Adipocyte (in vitro differentiated cells): ENCODE measurements around the gene WDR47.
"Not testable (repeated sequence)": the region's sequence is repeated elsewhere in the genome, so short reads cannot be mapped to it uniquely, and the experiment has no call there.

Experiments used
- DNase-seq: peaks from one replicate; pipeline ENCODE4 v3.0.0-alpha.2; 2015; ENCODE audit warnings: low read depth
- H3K27me3 ChIP-seq: replicated peaks from 2 replicates; pipeline ENCODE4 v1.7.0; 2013; ENCODE audit warnings: mild to moderate bottlenecking, low read length, moderate library complexity; ENCODE audit not compliant: control insufficient read depth, insufficient read depth
- H3K36me3 ChIP-seq: 2 replicates; pipeline ENCODE4 v1.7.0; 2013; ENCODE audit warnings: low read length, mild to moderate bottlenecking, moderate library complexity; ENCODE audit not compliant: control insufficient read depth, insufficient read depth, severe bottlenecking
- H3K4me1 ChIP-seq: 2 replicates; pipeline ENCODE4 v1.7.0; 2013; ENCODE audit warnings: mild to moderate bottlenecking, low read length, moderate library complexity; ENCODE audit not compliant: control insufficient read depth, insufficient read depth
- H3K4me3 ChIP-seq: 2 replicates; pipeline ENCODE4 v1.7.0; 2013; ENCODE audit warnings: mild to moderate bottlenecking, low read length, moderate library complexity
- H3K9ac ChIP-seq: 2 replicates; pipeline ENCODE4 v1.7.0; 2013; ENCODE audit warnings: mild to moderate bottlenecking, low read length, moderate library complexity
- H3K9me3 ChIP-seq: 2 replicates; pipeline ENCODE4 v1.7.0; 2013; ENCODE audit warnings: mild to moderate bottlenecking, low read length, moderate library complexity; ENCODE audit not compliant: control insufficient read depth

WDR47 gene

DNA sequence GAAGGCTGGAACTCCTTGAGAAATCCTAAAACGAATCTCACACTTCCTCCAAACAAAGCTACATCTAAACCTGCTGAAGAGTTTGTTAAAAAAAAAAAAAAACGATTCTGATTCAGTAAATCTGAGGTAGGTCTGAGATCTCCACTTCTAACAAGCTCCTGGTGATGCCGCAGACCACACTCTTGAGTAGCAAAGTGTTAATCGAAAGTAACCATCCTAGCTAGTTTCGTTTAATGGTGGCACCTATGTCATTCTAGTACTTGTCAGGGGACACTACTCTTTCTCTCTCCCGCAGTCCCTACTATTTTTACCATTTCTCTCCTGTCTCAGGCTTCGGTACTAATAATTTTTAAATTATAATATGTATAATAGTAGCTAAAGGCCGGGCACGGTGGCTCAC lies 80.7 kb downstream of the WDR47 start:
- Histone ChIP-seq H3K9me3 (no peaks in the 10 kb centered on the region), H3K4me3 (no peak overlapping the region), H3K36me3 (peaks cover 9% of the 10 kb centered on the region), H3K27me3 (no peaks in the 10 kb centered on the region), H3K9ac (no peak overlapping the region), H3K4me1 (peaks cover 18% of the 10 kb centered on the region)
- no peak for DNase-seq

DNA sequence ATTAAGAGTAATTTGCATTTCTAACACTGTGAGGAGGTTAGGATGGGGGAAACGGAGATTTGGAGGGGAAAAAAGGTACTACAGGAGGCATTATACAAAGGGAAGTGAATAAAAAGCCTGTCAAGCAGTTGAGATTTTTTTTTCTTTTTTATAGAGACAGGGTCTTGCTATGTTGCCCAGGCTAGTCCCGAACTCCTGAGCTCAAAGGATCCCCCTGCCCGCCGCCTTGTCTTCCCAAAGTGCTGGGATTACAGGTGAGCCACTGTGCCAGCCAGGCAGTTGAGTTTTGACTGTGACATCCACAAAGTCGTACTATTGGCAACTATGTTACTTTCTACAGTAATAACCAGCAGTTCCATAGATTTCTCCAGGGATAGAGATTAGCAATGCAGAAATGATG lies 81.2 kb downstream of the WDR47 start:
- H3K9ac ChIP-seq: no peak overlapping the region
- peaks cover 18% of the 10 kb centered on the region for H3K4me1 ChIP-seq
- H3K4me3 ChIP-seq: no peak overlapping the region
- H3K9me3 ChIP-seq: no peaks in the 10 kb centered on the region
- H3K27me3 ChIP-seq: no peaks in the 10 kb centered on the region
- H3K36me3 ChIP-seq: peaks cover 9% of the 10 kb centered on the region
- no peak for DNase-seq

DNA sequence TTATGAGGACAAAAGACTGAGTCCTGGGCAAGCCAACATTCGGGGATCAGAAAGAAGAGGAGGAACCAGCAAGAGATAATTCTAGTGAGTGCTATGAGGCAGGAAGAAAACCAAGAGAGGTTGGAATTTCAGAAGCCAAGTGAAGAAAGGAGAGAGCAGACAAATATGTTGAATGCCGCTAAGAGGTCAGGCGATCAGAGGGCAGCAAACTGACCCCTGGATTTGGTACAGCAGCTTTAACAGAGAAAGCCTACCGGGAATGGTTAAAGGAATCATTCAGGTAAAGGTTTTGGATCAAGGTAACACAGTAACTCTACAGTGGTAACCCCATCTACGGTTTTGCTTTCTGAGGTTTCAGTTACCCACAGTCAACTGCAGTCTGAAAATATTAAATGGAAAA lies 84.0 kb downstream of the WDR47 start:
- no peak overlapping the region for H3K9ac ChIP-seq
- peaks cover 10% of the 10 kb centered on the region for H3K4me1 ChIP-seq
- no peaks in the 10 kb centered on the region for H3K27me3 ChIP-seq
- H3K9me3 ChIP-seq: no peaks in the 10 kb centered on the region
- no peak for DNase-seq
- no peak overlapping the region for H3K4me3 ChIP-seq
- peaks cover 17% of the 10 kb centered on the region for H3K36me3 ChIP-seq

DNA sequence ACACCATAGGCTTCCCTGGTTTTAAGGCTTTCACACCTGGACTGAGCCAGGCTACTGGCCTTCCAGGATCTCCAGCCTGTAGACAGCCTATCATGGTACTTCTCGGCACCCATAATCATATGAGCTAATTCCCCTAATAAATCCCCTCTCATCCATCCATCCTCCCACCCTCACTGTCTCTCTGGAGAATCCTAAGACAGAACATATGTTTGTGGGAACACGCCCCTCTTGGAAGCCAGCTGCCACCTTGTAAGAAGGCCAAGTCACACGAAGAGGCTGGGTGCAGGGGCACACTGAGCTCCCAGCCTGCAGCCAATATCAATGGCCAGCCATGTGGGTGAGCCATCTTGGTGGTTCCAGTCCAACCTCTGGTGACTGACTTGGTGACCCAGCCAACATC lies 86.0 kb downstream of the WDR47 start:
- Histone ChIP-seq H3K9ac (no peak overlapping the region), H3K4me1 (no peaks in the 10 kb centered on the region), H3K9me3 (no peaks in the 10 kb centered on the region), H3K27me3 (no peaks in the 10 kb centered on the region), H3K36me3 (peaks cover 17% of the 10 kb centered on the region), H3K4me3 (no peak overlapping the region)
- no peak for DNase-seq

DNA sequence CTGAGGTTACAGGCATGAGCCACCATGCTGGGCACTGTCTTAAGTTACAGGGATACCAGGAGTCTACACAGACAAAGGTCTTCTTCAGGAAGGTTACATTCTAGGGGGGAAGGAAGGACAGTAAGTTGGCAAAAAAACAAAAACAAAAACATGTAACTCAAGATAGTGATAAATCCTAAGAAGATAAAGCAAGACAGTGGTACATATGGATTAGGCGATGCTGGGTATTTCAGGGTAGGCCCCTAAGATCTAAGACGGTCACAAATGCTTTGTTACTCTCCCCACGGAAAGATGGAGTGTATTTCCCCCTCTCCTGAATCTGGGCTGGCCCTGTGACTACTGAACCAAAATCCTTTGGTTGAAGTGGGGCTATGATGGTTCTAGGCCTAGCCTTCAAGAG lies 86.8 kb downstream of the WDR47 start:
- Histone ChIP-seq H3K27me3 (no peaks in the 10 kb centered on the region), H3K4me3 (no peak overlapping the region), H3K9me3 (no peaks in the 10 kb centered on the region), H3K9ac (no peak overlapping the region), H3K36me3 (peaks cover 17% of the 10 kb centered on the region), H3K4me1 (no peaks in the 10 kb centered on the region)
- no peak for DNase-seq

DNA sequence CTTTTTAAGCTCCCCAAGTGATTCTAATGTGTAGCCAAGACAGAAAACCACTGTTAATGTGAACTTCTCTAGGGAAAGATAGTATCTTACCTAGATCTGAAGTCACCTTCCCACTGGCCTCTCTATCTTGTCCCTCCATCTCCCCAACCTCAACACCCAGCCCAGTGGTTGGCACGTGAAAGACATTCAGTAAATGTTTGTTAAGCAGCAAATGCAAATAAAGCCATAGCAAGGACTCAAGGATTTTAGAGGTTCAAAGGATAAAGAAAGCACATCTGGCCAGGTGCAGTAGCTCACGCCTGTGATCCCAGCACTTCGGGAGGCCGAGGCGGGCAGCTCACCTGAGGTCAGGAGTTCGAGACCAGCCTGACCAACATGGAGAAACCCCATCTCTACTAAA lies 88.5 kb downstream of the WDR47 start:
- Histone ChIP-seq H3K36me3 (peaks cover 14% of the 10 kb centered on the region), H3K4me3 (no peak overlapping the region), H3K9me3 (no peaks in the 10 kb centered on the region), H3K27me3 (no peaks in the 10 kb centered on the region), H3K4me1 (peaks cover under 1% of the 10 kb centered on the region), H3K9ac (no peak overlapping the region)
- no peak for DNase-seq

DNA sequence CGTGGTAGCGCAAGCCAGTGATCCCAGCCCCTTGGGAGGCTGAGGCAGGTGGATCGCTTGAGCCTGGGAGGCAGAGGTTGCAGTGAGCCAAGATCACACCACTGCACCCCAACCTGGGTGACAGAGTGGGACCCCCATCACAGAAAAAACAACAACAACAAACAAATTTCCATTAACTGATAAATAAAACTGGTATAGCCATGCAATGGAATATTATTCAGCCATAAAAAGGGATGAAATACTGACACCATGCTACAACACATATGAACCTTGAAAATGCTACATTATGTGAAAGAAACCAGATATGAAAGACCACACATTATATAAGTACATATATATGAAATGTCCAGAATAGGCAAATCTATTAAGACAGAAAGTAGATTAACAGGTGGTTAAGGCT lies 90.7 kb downstream of the WDR47 start:
- no peak for DNase-seq
- H3K4me3 ChIP-seq: no peak overlapping the region

DNA sequence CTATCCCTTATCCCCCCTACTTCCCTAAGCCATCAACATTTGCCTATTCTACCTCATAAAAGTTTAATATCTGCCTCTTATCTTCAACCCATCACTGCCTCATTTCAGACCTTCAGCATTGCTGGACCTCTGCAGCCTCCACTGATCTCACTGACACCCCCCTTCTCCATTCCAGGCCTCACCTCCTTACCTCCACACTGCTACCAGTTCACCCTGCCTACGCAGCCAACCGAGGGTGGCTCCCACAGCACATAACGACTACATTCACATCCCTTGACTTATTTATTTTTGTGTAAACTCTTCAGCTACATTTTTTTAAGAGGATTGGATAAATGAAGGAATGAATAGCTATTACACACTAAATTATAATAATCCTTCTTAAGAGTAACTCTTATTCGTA lies 92.9 kb downstream of the WDR47 start:
- H3K27me3 ChIP-seq: no peaks in the 10 kb centered on the region

More for the DNA sequence above, 90.7 kb downstream of the WDR47 start:
- Histone ChIP-seq H3K27me3 (no peaks in the 10 kb centered on the region), H3K36me3 (peaks cover 19% of the 10 kb centered on the region), H3K4me1 (peaks cover 11% of the 10 kb centered on the region), H3K9ac (no peak overlapping the region), H3K9me3 (no peaks in the 10 kb centered on the region)

DNA sequence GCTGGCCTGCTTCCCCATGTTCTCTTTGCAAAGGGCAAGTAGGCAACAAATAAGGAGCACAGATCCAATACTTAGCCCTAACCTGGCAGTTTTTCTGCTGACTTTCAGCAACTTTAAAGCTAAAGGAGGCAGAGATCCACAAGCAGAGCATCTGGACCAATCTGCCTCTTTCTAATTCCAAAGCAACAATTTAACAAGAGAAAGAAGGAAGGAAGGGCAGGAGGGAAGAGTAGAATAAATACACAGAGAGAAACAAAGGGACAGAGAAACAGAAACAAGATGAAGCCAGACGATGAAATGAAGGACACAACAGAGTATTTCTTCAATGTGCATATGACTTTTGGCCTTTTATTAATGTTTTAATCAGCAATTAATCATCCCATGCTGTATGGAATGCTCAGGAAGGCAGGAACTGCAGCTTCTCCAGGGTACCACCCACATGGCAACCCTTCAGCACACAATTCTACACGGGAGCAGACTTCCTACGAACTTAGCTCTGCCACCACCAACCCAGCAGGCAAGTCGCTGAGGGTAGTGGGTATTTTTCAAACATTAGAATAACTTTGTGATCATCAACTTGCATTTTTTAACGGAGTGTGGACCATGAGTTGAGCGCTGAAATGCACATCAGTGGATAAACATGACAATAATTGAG lies 93.9 kb downstream of the WDR47 start:
- Histone ChIP-seq H3K36me3 (peaks cover 27% of the 10 kb centered on the region), H3K27me3 (no peaks in the 10 kb centered on the region), H3K4me1 (peaks cover 11% of the 10 kb centered on the region), H3K9ac (peak overlapping the region; percentile 10), H3K4me3 (peak overlapping the region; percentile 43), H3K9me3 (no peaks in the 10 kb centered on the region)
- no peak for DNase-seq

More for the DNA sequence above, 92.9 kb downstream of the WDR47 start:
- DNase-seq: no peak
- H3K4me1 ChIP-seq: peaks cover 11% of the 10 kb centered on the region
- peaks cover 22% of the 10 kb centered on the region for H3K36me3 ChIP-seq
- H3K9ac ChIP-seq: no peak overlapping the region
- no peak overlapping the region for H3K4me3 ChIP-seq
- no peaks in the 10 kb centered on the region for H3K9me3 ChIP-seq

DNA sequence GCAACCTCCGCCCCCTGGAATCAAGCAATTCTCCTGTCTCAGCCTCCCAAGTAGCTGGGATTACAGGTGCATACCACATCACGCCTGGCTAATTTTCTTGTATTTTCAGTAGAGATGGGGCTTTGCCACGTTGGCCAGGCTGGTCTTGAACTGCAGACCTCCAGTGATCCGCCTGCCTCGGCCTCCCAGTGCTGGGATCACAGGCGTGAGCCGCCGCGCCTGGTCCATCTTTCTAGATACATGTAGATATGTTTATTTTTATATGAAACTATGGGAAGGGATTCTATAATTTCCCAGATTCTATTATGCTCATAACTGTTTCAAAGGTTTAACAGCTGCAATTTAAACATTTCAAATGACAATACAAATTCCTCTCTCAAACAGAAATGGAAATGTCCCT lies 105.7 kb downstream of the WDR47 start:
- Histone ChIP-seq H3K9me3 (no peaks in the 10 kb centered on the region), H3K4me3 (no peak overlapping the region), H3K9ac (no peak overlapping the region), H3K4me1 (no peaks in the 10 kb centered on the region), H3K27me3 (no peaks in the 10 kb centered on the region), H3K36me3 (peaks cover 82% of the 10 kb centered on the region)
- no peak for DNase-seq

DNA sequence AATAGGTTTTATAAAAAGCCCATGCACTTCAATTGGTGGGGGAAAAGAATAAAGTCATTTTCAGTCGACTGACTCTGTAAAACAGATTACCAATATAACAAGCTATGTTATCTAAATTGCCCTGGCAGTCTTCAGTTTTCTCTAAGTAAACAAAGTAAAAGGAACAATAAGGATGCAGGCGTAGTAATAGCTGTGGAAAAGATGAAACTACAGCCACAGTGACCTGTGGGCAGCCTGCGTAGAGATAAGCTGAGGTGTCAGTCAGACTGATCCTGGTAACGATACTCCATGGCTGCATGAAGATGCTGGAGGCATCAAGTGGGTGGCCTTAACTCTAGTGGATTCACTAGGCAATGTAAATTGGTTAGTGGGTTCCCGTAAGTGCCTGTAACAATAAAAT lies 108.0 kb downstream of the WDR47 start:
- no peaks in the 10 kb centered on the region for H3K9me3 ChIP-seq
- H3K36me3 ChIP-seq: peaks cover 97% of the 10 kb centered on the region
- DNase-seq: no peak
- H3K4me3 ChIP-seq: no peak overlapping the region
- no peak overlapping the region for H3K9ac ChIP-seq
- H3K27me3 ChIP-seq: no peaks in the 10 kb centered on the region
- H3K4me1 ChIP-seq: no peaks in the 10 kb centered on the region

DNA sequence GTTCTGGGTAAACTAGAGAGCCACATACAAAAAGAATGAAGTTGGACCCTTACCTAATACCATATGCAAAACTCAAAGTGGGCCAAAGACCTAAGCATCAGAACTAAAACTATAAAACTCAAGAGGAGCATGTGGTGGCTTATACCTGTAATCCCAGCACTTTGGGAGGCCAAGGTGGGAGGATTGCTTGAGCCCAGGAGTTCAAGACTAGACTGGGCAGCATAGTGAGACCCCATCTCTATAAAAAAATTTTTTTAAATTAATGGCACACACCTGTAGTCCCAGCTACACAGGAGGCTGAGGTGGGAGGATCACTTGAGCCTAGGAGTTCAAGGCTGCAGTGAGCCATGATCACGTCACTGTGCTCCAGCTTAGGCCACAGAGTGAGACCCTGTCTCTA lies 114.3 kb downstream of the WDR47 start:
- not testable (repeated sequence) for H3K9me3 ChIP-seq, DNase-seq, H3K4me3 ChIP-seq, H3K9ac ChIP-seq, H3K27me3 ChIP-seq, H3K4me1 ChIP-seq
- peaks cover 98% of the 10 kb centered on the region for H3K36me3 ChIP-seq
